T-helper 22 cell (primary cell): ENCODE results near the gene MTTP.

Experiments
- DNase-seq: peaks from one replicate; pipeline ENCODE4 v3.0.0-alpha.2; 2020; ENCODE audit warnings: low read depth

Gene MTTP

GRCh38 chr4:99593781-99594641 lies 19.4 kb downstream of the MTTP start:
- no peak for DNase-seq

DNA sequence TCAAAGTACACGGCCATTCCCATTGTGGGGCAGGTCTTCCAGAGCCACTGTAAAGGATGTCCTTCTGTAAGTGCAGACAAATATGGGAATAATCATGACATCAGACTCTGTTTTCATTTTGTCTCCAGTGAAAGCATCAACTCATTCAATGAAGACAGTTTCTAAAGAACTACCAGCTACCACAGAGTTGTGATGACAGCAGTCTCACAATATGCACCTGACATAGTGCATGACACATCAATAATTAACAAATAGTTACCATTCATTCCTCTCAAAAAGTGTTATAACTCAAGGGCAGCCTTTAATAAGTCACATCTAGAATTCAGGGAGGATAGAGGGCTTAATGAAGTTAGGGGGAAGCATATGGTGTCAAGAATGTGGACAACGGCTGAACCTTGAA lies 20.2 kb downstream of the MTTP start:
- no peak for DNase-seq

GRCh38 chr4:99606716-99607115 lies 32.1 kb downstream of the MTTP start:
- DNase-seq, result no peak

DNA sequence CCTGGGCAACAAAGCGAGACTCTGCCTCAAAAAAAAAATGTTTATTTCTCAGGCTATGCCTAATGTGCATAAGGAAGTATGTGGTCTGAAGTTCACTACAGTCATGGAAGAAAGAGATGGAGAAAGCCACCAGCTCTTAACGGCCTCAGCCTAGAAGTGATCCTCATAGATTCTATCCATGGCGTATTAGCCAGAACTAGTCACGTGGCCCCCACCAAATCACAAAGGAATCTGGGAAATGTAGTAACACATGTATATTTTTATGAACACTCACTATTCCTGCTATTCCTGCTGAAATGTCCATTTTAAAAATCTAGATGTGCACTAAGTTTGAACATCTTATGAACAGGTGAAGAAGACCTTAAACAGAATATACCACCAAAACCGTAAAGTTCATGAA lies 33.8 kb downstream of the MTTP start:
- DNase-seq, result no peak

- no peak for DNase-seq
These were observed 36.1 kb downstream of the MTTP start for GRCh38 chr4:99610605-99611175.

DNA sequence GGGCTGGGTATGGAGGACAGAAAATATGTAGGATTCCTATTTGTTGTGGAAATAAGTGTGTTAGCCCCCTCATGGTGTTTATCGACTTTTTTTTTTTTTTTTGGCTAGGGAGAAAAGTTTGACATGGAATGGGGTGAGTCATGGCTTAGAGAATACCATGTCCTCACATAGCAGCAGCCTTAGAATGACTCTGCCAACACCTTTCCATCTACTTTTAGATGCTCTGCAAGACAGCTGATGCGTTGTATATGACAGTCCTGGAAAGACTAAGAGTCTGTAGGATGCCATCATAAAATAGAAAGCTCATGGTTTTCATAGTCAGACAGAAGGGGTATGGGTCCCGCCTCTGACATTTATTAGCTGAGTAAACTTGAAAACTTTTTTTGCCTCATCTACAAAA lies 37.7 kb downstream of the MTTP start:
- no peak for DNase-seq

GRCh38 chr4:99612704-99613103 lies 38.1 kb downstream of the MTTP start:
- no peak for DNase-seq

GRCh38 chr4:99614491-99614890 lies 39.9 kb downstream of the MTTP start:
- no peak for DNase-seq

DNA sequence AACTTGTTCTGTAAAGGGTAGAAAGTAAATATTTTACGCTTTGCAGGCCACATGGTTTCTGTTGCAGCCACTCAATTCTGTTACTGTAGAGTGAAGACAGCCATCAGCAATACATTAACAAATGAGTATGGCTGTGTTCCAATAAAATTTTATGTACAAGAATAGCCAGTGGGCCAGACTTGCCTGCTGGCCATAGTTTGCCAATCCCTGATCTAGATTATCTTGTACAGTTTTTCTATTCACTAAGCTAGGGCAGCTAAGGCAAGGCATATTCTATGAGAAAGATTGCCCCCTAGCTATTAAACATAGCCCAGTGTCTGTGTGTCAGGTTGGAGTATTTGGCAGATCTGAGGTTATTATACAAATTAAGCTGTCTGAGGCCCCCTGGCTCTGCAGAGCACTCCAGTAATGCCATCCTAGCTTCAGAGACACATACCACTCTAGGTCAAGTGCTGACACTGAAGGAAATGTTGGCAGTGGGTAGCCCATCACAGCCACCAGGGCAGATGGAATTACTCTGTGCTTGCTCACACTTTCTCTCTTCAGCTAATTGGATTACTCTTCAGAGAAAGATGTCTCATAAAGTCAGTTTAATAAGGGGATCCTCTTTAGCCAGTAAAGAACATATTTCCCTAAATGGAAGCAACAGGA lies 40.7 kb downstream of the MTTP start:
- DNase-seq, result no peak

DNA sequence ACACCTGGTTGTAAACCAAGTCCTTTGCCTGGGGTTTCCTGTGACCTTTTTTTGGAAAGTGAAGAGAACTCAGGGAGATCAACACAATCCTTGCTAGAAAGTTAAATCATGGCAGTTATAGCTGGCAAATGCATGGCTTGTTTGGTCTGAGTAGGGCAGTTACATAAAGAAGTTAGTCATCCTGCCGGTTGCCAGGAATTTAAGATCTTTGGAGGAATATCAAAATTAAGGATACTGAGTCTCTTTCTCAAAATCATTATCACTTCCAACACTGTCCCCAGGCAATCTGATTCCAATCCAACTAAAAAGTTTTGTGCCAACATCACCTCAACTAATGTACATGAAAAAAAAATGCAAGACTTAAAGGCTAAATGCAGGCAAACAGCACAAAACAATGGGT lies 42.8 kb downstream of the MTTP start:
- DNase-seq, result no peak

GRCh38 chr4:99622341-99622740 lies 47.7 kb downstream of the MTTP start:
- no peak for DNase-seq

DNA sequence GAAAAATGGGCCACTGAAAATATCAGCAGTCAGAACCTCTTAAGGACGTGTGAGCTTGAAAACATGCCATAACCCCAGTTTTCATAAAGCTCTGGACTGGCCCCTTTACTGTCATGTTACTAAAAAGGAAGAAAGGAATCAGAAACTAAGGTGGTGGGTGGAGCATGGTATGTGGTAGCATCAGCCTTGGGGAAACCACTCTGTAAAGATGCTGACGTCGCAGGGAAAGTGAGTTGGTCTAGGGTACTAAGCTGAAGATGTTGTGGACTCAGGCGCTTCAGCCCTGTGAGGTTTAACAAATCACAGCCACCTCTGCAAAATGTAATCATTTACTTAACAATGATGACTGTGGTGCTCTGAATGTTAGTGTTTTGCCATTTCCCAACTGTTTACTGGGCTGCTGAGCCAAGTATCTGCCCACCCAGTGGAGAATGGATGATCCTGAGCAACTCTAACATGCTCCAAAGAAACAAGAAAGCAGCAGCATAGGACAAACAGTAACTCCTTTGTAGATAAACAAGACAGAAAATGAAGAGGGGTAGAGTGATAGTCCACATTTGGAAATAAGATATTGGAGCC lies 49.6 kb downstream of the MTTP start:
- DNase-seq, result no peak

DNA sequence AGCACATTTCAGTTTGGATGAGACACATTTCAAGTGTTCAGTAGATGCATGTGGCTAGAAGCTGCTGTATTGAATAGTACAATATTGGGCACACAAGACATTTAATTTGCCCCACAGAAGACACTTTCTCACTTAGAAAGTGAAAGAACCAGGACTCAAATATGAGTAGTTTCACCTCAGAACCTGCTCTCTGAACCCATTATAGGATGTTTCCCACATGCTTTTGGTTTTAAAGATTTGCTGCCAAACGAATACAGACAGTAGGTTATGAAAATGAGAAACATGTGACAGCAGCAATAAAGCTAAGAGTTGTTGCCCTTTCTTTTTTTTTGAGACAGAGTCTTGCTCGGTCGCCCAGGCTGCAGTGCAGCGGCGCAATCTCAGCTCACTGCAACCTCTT lies 50.7 kb downstream of the MTTP start:
- no peak for DNase-seq

DNA sequence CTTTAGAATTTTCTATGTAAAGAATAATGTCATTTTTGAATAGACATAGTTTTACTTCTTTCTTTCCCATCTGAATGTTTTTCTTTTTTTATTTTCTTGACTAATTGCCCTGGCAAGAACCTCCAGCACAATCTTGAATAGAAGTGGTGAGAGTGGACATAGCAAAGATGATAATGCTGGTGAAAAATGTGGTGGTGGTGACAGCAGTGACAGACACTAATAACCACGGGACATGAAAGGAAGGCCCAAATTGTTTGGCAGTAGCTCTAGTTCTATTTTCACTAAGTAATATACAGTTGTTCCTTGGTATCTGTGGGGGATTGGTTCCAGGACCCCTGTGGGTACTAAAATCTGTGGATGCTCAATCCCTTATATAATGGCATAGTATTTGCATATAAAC lies 53.4 kb downstream of the MTTP start:
- no peak for DNase-seq

GRCh38 chr4:99629962-99630554 lies 55.4 kb downstream of the MTTP start:
- DNase-seq, result no peak

DNA sequence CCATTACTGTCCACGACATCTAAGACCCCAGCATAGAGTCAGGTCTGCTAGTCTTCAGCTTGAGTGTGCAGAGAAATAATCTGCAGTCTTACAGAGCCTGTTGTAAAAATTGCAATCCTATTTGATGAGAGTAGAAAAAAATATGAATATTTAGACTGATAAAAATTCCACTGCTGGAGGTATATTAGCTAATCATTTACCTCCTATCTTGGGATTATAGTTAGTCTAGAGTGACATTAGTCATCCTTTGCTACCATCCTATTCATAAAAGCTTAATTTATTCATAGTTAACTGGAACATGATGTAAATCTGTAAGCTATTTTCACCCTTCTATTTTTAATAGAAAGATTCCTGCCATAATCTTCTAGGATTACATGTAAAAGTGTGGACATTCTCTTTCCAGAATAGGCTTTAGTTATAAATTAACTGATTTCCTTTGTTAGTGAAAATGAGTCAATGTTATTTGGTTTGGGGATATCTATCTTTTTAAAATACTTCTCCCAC lies 56.3 kb downstream of the MTTP start:
- no peak for DNase-seq

- no peak for DNase-seq
These were observed 59.1 kb downstream of the MTTP start for GRCh38 chr4:99633772-99634171.

DNA sequence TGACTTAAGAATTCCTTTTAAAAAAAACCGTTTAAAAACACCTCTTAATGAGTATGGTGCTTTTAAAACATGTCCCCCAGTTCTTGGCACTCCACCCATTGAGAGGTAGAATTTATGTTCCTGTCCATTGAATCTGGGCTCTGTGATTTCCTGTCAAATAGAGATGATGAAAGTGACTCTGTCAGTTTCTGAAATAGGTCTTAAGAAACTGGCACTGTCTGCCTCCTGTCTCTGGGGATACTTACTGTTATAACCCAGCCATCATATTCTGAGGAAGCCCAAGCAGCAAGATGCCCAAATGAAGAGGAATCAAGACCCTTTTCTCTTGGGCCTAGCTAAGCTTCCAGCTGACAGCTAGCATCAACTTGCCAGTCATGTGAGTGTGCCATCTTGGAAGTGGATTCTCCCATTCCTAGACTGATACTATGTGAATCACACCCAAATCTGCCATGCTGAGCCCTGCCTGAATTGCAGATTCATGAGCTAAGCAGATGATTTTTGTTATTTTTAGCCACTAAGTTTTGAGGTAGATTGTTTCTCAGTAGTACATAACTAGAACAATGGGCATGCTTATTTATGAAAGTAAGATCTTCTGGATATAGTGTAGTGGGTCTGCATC lies 60.2 kb downstream of the MTTP start:
- no peak for DNase-seq

GRCh38 chr4:99635601-99636000 lies 61.0 kb downstream of the MTTP start:
- no peak for DNase-seq

GRCh38 chr4:99636422-99636821 lies 61.8 kb downstream of the MTTP start:
- DNase-seq, result no peak

GRCh38 chr4:99637174-99637573 lies 62.5 kb downstream of the MTTP start:
- DNase-seq, result no peak

DNA sequence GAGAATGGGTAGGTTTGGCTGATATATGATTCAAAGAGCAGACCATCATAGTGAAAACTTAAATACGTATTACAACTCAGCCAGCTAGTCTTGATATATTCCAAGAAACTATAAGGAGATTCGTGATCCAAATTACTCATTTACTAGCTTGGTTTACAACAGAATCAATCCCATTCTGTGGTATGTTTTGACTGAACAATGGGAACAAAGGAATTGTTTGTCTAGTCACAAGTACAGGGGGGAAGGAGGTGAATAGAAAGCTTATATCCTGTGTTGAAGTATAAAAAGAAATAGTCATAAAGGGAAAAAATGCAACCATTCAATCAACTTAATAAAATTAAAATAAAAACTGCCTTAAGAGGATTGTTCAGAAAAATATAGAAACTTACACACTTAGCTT lies 66.1 kb downstream of the MTTP start:
- no peak for DNase-seq
